ENCODE data around the gene GPC6. TPM values are rescaled to one million over a fixed set of nuclear protein-coding genes. Genes with fewer than 3 reads are reported as not detected.

The GPC6 gene
- total and polyA plus RNA-seq, 9 of the 15 experiments (the other 6 are each of a cell fraction or from before 2014, with no cell fraction given) = under 0.01 to 0.20 (median 0.01) TPM; not detected in 4

DNA sequence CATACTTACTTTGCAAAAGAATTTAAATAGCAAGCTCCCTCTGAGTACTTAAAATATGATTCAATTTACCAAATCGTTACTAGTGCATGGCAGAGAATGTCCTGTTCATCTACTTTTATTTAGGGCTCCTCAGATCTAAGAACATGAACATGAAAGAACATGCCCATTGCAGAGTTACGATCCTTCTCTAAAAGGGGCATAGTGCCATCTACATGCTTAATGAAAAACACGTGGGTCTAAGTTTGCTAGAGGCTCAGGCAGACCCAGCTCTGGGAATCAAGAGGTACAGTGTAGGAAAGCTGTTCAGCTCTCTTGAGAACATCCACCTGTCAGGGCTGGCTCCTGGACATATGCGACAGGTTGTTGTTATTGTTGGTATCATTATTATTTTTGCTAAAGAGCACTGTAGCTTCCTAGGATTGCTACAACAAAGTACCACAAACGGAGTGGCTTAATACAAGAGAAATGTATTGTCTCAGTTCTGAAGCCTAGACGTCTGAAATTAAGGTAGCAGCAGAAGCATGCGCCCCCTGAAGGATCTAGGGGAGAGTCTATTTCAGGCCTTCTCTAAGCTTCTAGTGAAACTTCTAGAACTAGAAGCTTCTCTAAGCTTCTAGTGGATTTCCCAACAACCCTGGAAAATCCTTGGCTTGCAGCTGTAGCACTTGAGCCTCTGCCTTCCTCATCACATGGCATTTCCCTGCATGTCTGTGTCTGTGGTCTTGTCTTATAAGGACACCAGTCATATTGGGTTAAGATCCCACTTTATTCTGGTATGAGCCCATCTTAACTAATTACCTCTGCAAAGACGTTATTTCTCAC, 1119.0 kb downstream of the GPC6 start:
- Histone ChIP-seq H3K9me3 (replicated peaks; ENCODE audit: control insufficient read depth, insufficient read depth, low read depth, low read length) (no peaks in the 10 kb centered on the region), H3K4me1 (replicated peaks in 1 of 2; ENCODE audit: control insufficient read depth in 2 of 2, insufficient read depth in 2 of 2, low read length in 2 of 2) (no peaks in the 10 kb centered on the region), H3K36me3 (ENCODE audit: control insufficient read depth, insufficient read depth, low read length) (no peaks in the 10 kb centered on the region), H3K27me3 (ENCODE audit: control insufficient read depth in 2 of 2, insufficient read depth in 2 of 2, low read length in 2 of 2) (no peaks in the 10 kb centered on the region), H3K27ac (ENCODE audit: extremely low read depth, low read depth, low read length) (no peak overlapping the region), H2AFZ (ENCODE audit: low read depth, low read length) (no peak overlapping the region), H4K20me1 (replicated peaks; ENCODE audit: control insufficient read depth, insufficient read depth, low read length) (no peaks in the 10 kb centered on the region), H3K9ac (ENCODE audit: insufficient read depth in 1 of 2, low read depth in 2 of 2, low read length in 2 of 2) (no peak overlapping the region), H3K79me2 (ENCODE audit: control insufficient read depth, insufficient read depth, low read length) (no peaks in the 10 kb centered on the region), H3K4me2 (ENCODE audit: insufficient read depth, low read length) (no peak overlapping the region), H3K9me1 (ENCODE audit: control insufficient read depth, insufficient read depth, low read length) (no peaks in the 10 kb centered on the region), H3K4me3 (no peak overlapping the region)
- intact Hi-C loops (cut with micrococcal nuclease) = no loop called here
- TF ChIP-seq, protein P1, sequence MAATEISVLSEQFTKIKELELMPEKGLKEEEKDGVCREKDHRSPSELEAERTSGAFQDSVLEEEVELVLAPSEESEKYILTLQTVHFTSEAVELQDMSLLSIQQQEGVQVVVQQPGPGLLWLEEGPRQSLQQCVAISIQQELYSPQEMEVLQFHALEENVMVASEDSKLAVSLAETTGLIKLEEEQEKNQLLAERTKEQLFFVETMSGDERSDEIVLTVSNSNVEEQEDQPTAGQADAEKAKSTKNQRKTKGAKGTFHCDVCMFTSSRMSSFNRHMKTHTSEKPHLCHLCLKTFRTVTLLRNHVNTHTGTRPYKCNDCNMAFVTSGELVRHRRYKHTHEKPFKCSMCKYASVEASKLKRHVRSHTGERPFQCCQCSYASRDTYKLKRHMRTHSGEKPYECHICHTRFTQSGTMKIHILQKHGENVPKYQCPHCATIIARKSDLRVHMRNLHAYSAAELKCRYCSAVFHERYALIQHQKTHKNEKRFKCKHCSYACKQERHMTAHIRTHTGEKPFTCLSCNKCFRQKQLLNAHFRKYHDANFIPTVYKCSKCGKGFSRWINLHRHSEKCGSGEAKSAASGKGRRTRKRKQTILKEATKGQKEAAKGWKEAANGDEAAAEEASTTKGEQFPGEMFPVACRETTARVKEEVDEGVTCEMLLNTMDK (IDR thresholded peaks at IDR 0.05; ENCODE audit: borderline replicate concordance, insufficient read depth, low read depth, low read length, poor library complexity, severe bottlenecking) = peak; percentile 14
- TF ChIP-seq ETS2 (tag; IDR thresholded peaks at IDR 0.05; ENCODE audit: borderline replicate concordance, poor library complexity, severe bottlenecking) = no peak
- no peak for DNase-seq (ENCODE audit: extremely low read depth in 1 of 4, low spot score in 3 of 4)
- ATAC-seq = no peak
- FAIRE-seq = no peak
- in situ Hi-C loops (cut with MboI) = no loop called here
- no TSS peak for BruUV-seq (replicated peaks)
- POLR2A ChIA-PET = interaction anchor here (0.6 kb wide), 1 partner anchor 1379 kb away, joined by 3 read pairs; no protein-coding TSS in a partner anchor
- WGBS (ENCODE audit: insufficient coverage, low coverage, missing lambda C conversion rate) = under 1% methylated on average over 8 of the region's 8 CpGs
- CTCF ChIA-PET (ENCODE audit: low intra/inter-chr PET ratio) = no interaction called here
